Common myeloid progenitor, CD34-positive (primary cell): ENCODE data around the gene LRMDA.

ENCODE experiments used
- CTCF ChIA-PET: fragments of 350-600 bp; sonication (Branson Sonifier 250); formaldehyde crosslinking; loops from one replicate; lab custom pipeline; 2021; ENCODE audit warnings: antibody characterized with exemption; lab: Charles Lee
- POLR2A ChIA-PET: fragments of 350-600 bp; sonication (Branson Sonifier 250); formaldehyde crosslinking; loops from one replicate; lab custom pipeline; 2021; ENCODE audit warnings: antibody characterized with exemption; lab: Charles Lee
- DNase-seq, 3 donors: peaks; one replicate each; pipeline versions ENCODE4 v3.0.0 to v3.0.0-alpha.2; 2013
- H3K27ac ChIP-seq, 2 experiments: 1 replicate in 1 of 2; 2 replicates in 1 of 2; pipeline ENCODE4 v1.7.0; 2013; ENCODE audit warnings: inconsistent platforms in 2 of 2, low read length in 2 of 2, mild to moderate bottlenecking in 2 of 2, low read depth in 1 of 2, moderate library complexity in 1 of 2; ENCODE audit not compliant: severe bottlenecking in 2 of 2, insufficient read depth in 1 of 2, poor library complexity in 1 of 2
- H3K27me3 ChIP-seq, 5 experiments: replicated peaks in 2 of 5; 1 replicate in 3 of 5; 2 replicates in 2 of 5; pipeline versions ENCODE4 v1.6.1 to v1.7.0; 2013; ENCODE audit warnings: low read length in 4 of 5, mild to moderate bottlenecking in 2 of 5, moderate library complexity in 2 of 5, inconsistent platforms in 1 of 5; ENCODE audit not compliant: insufficient read depth in 5 of 5, control insufficient read depth in 4 of 5
- H3K36me3 ChIP-seq, 4 experiments: 1 replicate in 2 of 4; 2 replicates in 2 of 4; pipeline versions ENCODE4 v1.6.1 to v1.7.0; 2013; ENCODE audit warnings: low read length in 3 of 4, control low read depth in 1 of 4, mild to moderate bottlenecking in 1 of 4; ENCODE audit not compliant: control insufficient read depth in 4 of 4, insufficient read depth in 4 of 4
- H3K4me1 ChIP-seq, 4 experiments: 1 replicate in 3 of 4; 2 replicates in 1 of 4; pipeline versions ENCODE4 v1.6.1 to v1.7.1; 2013; ENCODE audit warnings: low read length in 3 of 4, mild to moderate bottlenecking in 3 of 4, control low read depth in 1 of 4, inconsistent platforms in 1 of 4, moderate library complexity in 1 of 4; ENCODE audit not compliant: control insufficient read depth in 4 of 4, insufficient read depth in 4 of 4; ENCODE audit errors: control extremely low read depth in 1 of 4
- H3K4me3 ChIP-seq, 7 experiments: 1 replicate in 4 of 7; 2 replicates in 3 of 7; pipeline versions ENCODE4 v1.5.1 to v1.7.0; 2013; ENCODE audit warnings: mild to moderate bottlenecking in 7 of 7, low read length in 6 of 7, moderate library complexity in 6 of 7, inconsistent platforms in 2 of 7, low read depth in 2 of 7, control low read depth in 1 of 7; ENCODE audit not compliant: insufficient read depth in 4 of 7, control insufficient read depth in 1 of 7; ENCODE audit errors: extremely low read depth in 1 of 7
- H3K9me3 ChIP-seq, 5 experiments: 1 replicate in 4 of 5; 2 replicates in 1 of 5; pipeline versions ENCODE4 v1.6.1 to v1.7.1; 2013; ENCODE audit warnings: low read length in 4 of 5, mild to moderate bottlenecking in 2 of 5, inconsistent platforms in 1 of 5, low read depth in 1 of 5, moderate library complexity in 1 of 5; ENCODE audit not compliant: control insufficient read depth in 4 of 5, insufficient read depth in 2 of 5; ENCODE audit errors: control extremely low read depth in 1 of 5
- WGBS: methylation state at CpG from one replicate; pipeline ENCODE4 v1.1.5; 2013; ENCODE audit not compliant: insufficient coverage; 5-methylcytosine and 5-hydroxymethylcytosine counted together

LRMDA gene

DNA sequence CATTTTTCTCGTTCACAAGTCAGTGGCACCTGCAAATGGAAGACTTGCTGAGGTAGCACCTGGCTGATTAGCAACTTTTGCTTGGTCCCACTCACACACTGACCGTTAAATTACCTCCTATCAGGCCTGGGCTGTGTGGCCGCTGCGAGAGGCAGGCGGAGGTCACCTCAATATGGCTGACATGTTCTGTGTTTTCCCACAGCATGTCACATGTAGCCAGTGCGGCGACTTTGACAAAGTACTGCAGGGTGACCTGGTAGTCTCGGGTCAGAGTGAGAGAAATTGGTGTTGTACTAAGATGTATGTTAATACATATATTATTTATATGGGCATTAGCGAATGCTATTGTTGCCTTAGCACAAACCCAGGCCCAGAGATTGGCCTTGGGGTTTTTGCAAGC, 307.5 kb downstream of the LRMDA start:
- DNase-seq = no peak
- Histone ChIP-seq H3K27me3 (no peaks in the 10 kb centered on the region), H3K9me3 (peaks cover 0 to 5% (median 3%) of the 10 kb centered on the region in 5 experiments), H3K27ac (no peak overlapping the region), H3K4me1 (peaks cover 2 to 11% (median 7%) of the 10 kb centered on the region in 4 experiments), H3K4me3 (no peak overlapping the region), H3K36me3 (no peaks in the 10 kb centered on the region)
- 98% methylated on average over 5 of the region's 9 CpGs for WGBS
- ChIA-PET POLR2A (no interaction called here), CTCF (no interaction called here)

DNA sequence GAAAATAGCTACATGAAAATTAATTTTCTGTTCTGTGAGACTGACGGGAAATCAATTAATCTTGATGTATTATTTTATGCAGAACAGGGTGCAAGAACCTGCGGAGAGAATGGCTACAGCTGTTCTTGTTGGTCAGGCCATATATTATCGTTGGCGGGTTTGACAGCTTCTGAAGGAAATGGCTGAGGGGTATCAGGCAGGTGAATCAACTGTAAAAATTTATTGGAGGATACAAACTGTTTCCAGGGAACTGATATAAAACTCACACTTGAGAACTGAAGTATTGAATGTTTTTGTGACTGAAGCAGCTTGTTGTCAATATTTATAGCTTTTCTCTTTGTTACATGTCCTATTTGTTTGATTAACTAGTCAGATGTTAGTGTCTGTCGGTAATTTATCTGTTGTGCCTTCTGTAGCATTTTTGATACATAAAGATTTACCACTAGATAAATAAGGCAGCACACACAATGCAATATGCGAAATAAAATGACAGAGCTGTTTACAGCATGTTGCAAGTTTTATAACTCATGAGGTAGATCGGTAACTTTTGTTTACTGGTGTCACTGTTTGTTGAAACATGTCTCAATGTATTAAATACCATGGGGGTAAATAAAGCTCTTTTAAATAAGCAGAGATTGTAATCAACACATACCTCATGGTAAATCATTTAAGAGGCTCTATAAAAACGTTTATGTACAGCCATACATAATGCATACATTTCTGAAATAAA, 308.2 kb downstream of the LRMDA start:
- peaks cover 2 to 11% (median 7%) of the 10 kb centered on the region in 4 experiments for H3K4me1 ChIP-seq
- no peak overlapping the region for H3K4me3 ChIP-seq
- no peak overlapping the region for H3K27ac ChIP-seq
- POLR2A ChIA-PET = no interaction called here
- DNase-seq = no peak
- peaks cover 0 to 2% (median 0%) of the 10 kb centered on the region in 4 experiments for H3K36me3 ChIP-seq
- peaks cover 0 to 5% (median 3%) of the 10 kb centered on the region in 5 experiments for H3K9me3 ChIP-seq
- no peaks in the 10 kb centered on the region for H3K27me3 ChIP-seq
- 88% methylated on average over 5 of the region's 8 CpGs for WGBS
- CTCF ChIA-PET = interaction anchor here (1.1 kb wide), 1 partner anchor 17 kb away, joined by 4 read pairs; no protein-coding TSS in a partner anchor

DNA sequence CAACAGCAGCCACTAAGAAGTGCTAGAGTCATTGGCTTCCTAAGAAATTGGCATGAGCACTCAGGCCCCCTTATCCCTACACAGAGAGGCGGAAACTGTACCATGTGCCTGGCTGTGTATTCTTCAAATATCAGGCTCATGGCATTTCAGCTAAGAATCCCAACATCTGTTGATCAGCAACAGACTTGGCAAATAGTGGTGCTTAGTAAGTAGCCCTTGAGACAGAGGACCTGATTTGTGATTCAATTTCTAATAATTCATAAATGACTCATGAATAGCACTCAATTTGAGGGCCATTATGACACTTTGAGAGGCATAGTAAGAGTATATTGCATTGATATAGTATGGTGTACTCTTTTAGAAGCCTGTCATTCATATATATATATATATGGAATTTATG, 309.1 kb downstream of the LRMDA start:
- Histone ChIP-seq H3K27me3 (no peaks in the 10 kb centered on the region), H3K9me3 (peaks cover 0 to 5% (median 3%) of the 10 kb centered on the region in 5 experiments), H3K4me1 (peaks cover 2 to 11% (median 7%) of the 10 kb centered on the region in 4 experiments), H3K36me3 (peaks cover 0 to 5% (median 0%) of the 10 kb centered on the region in 4 experiments), H3K4me3 (no peak overlapping the region), H3K27ac (no peak overlapping the region)
- ChIA-PET CTCF (interaction anchor here (1.1 kb wide), 1 partner anchor 16 kb away, joined by 4 read pairs; no protein-coding TSS in a partner anchor), POLR2A (no interaction called here)
- no peak for DNase-seq
- no CpG with 5 or more reads among the region's 1 CpG for WGBS

DNA sequence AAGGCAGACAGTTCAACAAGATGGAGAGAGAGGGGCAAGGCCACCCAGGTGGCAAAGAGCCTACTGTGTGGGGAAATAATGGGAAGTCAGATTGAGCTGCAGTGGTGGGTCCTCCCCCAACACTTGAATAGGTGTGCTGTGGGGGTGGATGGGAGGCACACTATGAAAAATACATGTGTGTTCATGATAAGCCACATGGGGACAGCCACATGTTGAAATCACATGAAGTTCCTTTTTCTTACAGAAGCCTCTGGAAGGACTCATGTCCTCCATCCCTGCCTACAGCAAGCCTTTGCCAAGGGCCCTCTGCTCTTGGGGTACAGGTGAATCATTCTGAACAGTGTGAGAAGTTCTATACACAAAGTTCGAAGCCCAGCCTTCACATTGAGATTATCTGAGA, 310.9 kb downstream of the LRMDA start:
- no peak overlapping the region for H3K27ac ChIP-seq
- ChIA-PET POLR2A (no interaction called here), CTCF (no interaction called here)
- H3K9me3 ChIP-seq = peaks cover 0 to 5% (median 3%) of the 10 kb centered on the region in 5 experiments
- H3K4me1 ChIP-seq = peaks cover 2 to 11% (median 7%) of the 10 kb centered on the region in 4 experiments
- DNase-seq = no peak
- H3K4me3 ChIP-seq = no peak overlapping the region
- no peaks in the 10 kb centered on the region for H3K27me3 ChIP-seq
- 100% methylated on average over 1 of the region's 1 CpG for WGBS
- H3K36me3 ChIP-seq = peaks cover 0 to 5% (median 0%) of the 10 kb centered on the region in 4 experiments

DNA sequence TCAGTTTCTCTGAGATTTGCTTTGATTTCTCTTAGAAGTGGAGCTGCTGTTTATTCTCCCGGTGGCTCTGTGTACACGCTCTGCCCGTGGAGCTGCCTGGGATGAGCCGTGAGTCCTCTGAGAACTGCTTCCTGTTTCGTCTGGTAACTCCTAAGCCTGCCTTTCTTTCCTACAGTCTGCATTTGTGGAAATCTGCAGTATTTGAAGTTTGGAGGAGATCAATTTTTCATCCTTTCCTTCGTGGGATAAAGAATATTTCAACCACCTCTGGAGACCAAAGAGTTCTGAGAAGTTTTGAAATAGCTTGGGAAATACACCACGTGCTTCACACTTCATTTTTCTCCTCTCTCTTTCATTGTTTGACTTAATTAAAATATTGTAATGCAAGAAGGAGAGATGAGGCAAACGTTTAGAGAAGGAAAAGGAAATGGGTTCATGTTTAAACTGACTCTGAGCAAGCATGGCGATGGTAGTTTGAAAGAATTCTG, 311.9 kb downstream of the LRMDA start:
- no peak for DNase-seq
- H3K27me3 ChIP-seq = no peaks in the 10 kb centered on the region
- H3K27ac ChIP-seq = no peak overlapping the region
- ChIA-PET POLR2A (no interaction called here), CTCF (no interaction called here)
- peaks cover 2 to 11% (median 7%) of the 10 kb centered on the region in 4 experiments for H3K4me1 ChIP-seq
- H3K4me3 ChIP-seq = no peak overlapping the region
- peaks cover 0 to 5% (median 0%) of the 10 kb centered on the region in 4 experiments for H3K36me3 ChIP-seq
- WGBS = 94% methylated on average over 5 of the region's 9 CpGs
- peaks cover 0 to 5% (median 3%) of the 10 kb centered on the region in 5 experiments for H3K9me3 ChIP-seq

DNA sequence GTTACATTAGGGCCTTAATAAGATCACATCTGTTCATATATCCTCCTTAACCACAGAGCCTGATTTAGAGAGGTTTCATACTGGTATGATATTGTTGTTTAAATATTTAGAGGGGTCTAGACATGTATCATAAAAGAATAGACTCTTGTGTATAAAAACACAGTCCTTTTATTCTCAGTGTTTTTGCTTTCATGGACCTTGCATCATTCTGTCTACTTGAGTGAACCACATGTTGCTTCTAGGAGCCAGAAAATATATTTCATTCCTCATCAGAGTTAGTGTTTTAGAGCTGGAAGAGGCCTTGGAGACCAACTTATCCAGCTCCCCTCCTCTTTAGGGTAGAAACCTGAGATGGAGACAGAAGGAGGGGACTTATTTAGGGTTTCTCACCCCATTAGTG, 312.8 kb downstream of the LRMDA start:
- Histone ChIP-seq H3K9me3 (peaks cover 0 to 5% (median 3%) of the 10 kb centered on the region in 5 experiments), H3K4me1 (peaks cover 0 to 2% (median 2%) of the 10 kb centered on the region in 4 experiments), H3K27ac (no peak overlapping the region), H3K4me3 (no peak overlapping the region), H3K27me3 (no peaks in the 10 kb centered on the region), H3K36me3 (peaks cover 0 to 5% (median 0%) of the 10 kb centered on the region in 4 experiments)
- ChIA-PET POLR2A (interaction anchor here (0.5 kb wide), 1 partner anchor 206 kb away, joined by 3 read pairs; no protein-coding TSS in a partner anchor), CTCF (no interaction called here)
- no peak for DNase-seq

DNA sequence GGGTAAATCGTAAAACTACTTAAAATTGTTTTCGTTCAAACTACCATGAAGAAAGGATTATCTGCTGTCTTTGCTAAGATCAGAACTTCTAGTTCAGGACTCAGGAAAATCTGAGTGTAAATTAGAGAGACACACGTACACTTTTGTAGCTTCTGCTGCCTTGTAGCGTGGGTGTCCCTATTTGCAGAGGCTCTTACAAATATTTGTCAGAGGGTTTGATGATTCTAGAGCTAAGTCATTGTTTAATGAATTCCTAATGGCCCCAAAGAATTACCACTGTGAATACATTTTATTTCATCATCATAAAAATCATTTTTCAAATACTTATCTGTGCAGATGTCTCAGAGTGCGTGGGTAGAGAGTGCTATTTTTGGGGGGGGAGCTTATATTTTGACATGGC, 314.9 kb downstream of the LRMDA start:
- ChIA-PET CTCF (no interaction called here), POLR2A (no interaction called here)
- peaks cover 0 to under 1% (median 0%) of the 10 kb centered on the region in 5 experiments for H3K9me3 ChIP-seq
- no peak for DNase-seq
- no peak overlapping the region for H3K27ac ChIP-seq
- no peaks in the 10 kb centered on the region for H3K27me3 ChIP-seq
- no peak overlapping the region for H3K4me3 ChIP-seq
- H3K4me1 ChIP-seq = peaks cover 0 to 2% (median 0%) of the 10 kb centered on the region in 4 experiments
- peaks cover 0 to 5% (median 0%) of the 10 kb centered on the region in 4 experiments for H3K36me3 ChIP-seq
- WGBS = 100% methylated on average over 4 of the region's 5 CpGs
